GM21576 (cell line): Measurements from ENCODE around the gene TMEM255A.

Source experiments
- ATAC-seq: cut with Tn5 transposase; IDR thresholded peaks from one replicate; pipeline ENCODE4 v1.9.1; 2021; ENCODE audit warnings: mild to moderate bottlenecking, moderate library complexity; ENCODE audit not compliant: unreplicated experiment

TMEM255A gene

GRCh38 chrX:120213438-120214265 is 97.6 kb downstream of the TMEM255A start:
- ATAC-seq = no peak
